Measurements from ENCODE around the gene NAB1. TPM values are rescaled to one million over a fixed set of nuclear protein-coding genes. Genes with fewer than 3 reads are reported as not detected.
A peak's percentile ranks its signal among the peaks of the same experiment; 100 is the strongest.

Gene NAB1
- total RNA-seq, 1 experiment from 2014 or later: 36.9 TPM

DNA sequence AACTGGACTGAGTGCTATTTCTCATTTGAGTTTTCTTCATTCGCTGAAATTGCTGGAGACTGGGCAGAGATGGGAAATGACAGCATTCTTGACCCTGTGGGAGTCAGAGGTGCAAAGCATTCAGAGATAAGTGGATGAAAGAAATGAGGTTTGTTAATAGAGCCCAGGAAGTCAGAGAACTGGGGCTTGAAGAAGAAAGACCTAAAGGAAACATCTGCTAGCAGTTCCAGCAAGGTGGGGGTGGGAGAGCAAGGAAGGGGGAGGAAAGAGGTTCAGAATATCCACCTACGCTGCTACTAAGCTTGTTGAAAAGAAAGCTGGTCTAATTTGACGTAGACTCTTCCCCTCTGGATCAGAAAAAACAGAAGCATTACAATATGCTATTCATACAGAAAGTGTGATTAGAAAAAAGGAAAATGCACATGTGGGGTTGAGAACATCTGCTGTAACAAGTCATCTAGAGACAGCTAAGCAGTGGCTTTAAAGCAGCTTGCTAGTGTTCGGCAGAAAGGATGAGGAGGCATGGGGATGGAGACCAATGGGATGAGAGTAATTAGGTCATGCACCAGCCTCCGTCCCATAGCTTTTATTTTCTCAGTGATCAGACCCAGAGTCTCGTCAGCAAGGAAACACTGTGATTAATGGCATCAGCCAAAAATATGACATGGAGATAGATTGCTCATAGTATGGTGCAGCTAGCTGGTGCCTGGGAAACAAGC lies 29.7 kb downstream of the NAB1 start:
- no peak overlapping the region for H2BK20ac ChIP-seq (ENCODE audit: low read depth, low read length, poor library complexity, severe bottlenecking)
- H2AFZ ChIP-seq (ENCODE audit: low read length): no peak overlapping the region
- no peaks in the 10 kb centered on the region for H3K79me1 ChIP-seq (ENCODE audit: insufficient read depth, low read depth, low read length, poor library complexity, severe bottlenecking)
- no peak overlapping the region for H3K9ac ChIP-seq (ENCODE audit: extremely low read depth, insufficient read length, low read length)
- H3K23ac ChIP-seq (ENCODE audit: insufficient read length, low read depth, low read length): no peak overlapping the region
- H2AK5ac ChIP-seq (ENCODE audit: insufficient read length, low read length): no peak overlapping the region
- DNase-seq: no peak
- no peaks in the 10 kb centered on the region for H3K27me3 Mint-ChIP-seq (ENCODE audit: low read depth)
- no peak overlapping the region for H3K56ac ChIP-seq (ENCODE audit: insufficient read length, low read depth, low read length)
- no peaks in the 10 kb centered on the region for H4K20me1 ChIP-seq (ENCODE audit: control insufficient read depth, insufficient read depth, insufficient read length)
- H3K9me3 Mint-ChIP-seq: no peaks in the 10 kb centered on the region
- H4K5ac ChIP-seq (ENCODE audit: insufficient read length, low read depth, low read length): no peak overlapping the region
- H2BK15ac ChIP-seq (ENCODE audit: low read depth, low read length): no peak overlapping the region
- TF ChIP-seq, protein P1, sequence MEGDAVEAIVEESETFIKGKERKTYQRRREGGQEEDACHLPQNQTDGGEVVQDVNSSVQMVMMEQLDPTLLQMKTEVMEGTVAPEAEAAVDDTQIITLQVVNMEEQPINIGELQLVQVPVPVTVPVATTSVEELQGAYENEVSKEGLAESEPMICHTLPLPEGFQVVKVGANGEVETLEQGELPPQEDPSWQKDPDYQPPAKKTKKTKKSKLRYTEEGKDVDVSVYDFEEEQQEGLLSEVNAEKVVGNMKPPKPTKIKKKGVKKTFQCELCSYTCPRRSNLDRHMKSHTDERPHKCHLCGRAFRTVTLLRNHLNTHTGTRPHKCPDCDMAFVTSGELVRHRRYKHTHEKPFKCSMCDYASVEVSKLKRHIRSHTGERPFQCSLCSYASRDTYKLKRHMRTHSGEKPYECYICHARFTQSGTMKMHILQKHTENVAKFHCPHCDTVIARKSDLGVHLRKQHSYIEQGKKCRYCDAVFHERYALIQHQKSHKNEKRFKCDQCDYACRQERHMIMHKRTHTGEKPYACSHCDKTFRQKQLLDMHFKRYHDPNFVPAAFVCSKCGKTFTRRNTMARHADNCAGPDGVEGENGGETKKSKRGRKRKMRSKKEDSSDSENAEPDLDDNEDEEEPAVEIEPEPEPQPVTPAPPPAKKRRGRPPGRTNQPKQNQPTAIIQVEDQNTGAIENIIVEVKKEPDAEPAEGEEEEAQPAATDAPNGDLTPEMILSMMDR (conservative IDR thresholded peaks at IDR 0.05): no peak
- no peak overlapping the region for H3K14ac ChIP-seq (ENCODE audit: insufficient read depth, low read length)
- no peak overlapping the region for H2BK120ac ChIP-seq (ENCODE audit: low read depth, low read length, poor library complexity, severe bottlenecking)
- H3K23me2 ChIP-seq (ENCODE audit: insufficient read length, low read depth, low read length, poor library complexity, severe bottlenecking): no peaks in the 10 kb centered on the region
- peaks cover 0 to 8% (median 5%) of the 10 kb centered on the region in 3 experiments; a peak in 3 of 7 replicates for H3K36me3 Mint-ChIP-seq (ENCODE audit: insufficient read depth in 1 of 3, low read depth in 3 of 3)
- no peak overlapping the region for H3K4ac ChIP-seq (ENCODE audit: low read depth, low read length)
- H4K8ac ChIP-seq (replicated peaks; ENCODE audit: insufficient read length, low read depth, low read length): no peak overlapping the region
- H3K4me3 Mint-ChIP-seq: peak overlapping the region in 1 of 2 experiments; percentile 38; a peak in 1 of 5 replicates
- peaks cover 45 to 46% of the 10 kb centered on the region in 2 experiments for H3K4me1 Mint-ChIP-seq
- peaks cover 13% of the 10 kb centered on the region; the same call in 1 of the 2 replicates for H3K4me1 ChIP-seq (ENCODE audit: insufficient read depth, low read length)
- no peak overlapping the region for H2BK12ac ChIP-seq (ENCODE audit: insufficient read length, low read depth, low read length)
- no peak overlapping the region for H3K18ac ChIP-seq (ENCODE audit: insufficient read length, low read depth, low read length)
- no peak overlapping the region for H4K91ac ChIP-seq (ENCODE audit: insufficient read length, low read depth, low read length)
- no peaks in the 10 kb centered on the region for H3K9me3 ChIP-seq (ENCODE audit: control insufficient read depth, low read depth, low read length)
- no peak overlapping the region for H3K27ac ChIP-seq (ENCODE audit: insufficient read length, low read depth, low read length)
- no peaks in the 10 kb centered on the region for H3K27me3 ChIP-seq (ENCODE audit: insufficient read depth, low read length)
- H3K4me2 ChIP-seq (ENCODE audit: insufficient read depth, insufficient read length, low read length): no peak overlapping the region
- H3K27ac Mint-ChIP-seq: peak overlapping the region in 2 of 3 experiments; percentile 82 to 83; a peak in 5 of 7 replicates
- no peak overlapping the region for H2BK5ac ChIP-seq (ENCODE audit: insufficient read length, low read length)
- no CpG with 5 or more reads among the region's 6 CpGs for WGBS (ENCODE audit: extremely low coverage, insufficient read length, low lambda C conversion rate)
- H3K79me2 ChIP-seq (ENCODE audit: insufficient read depth, low read length): no peaks in the 10 kb centered on the region
- no peak overlapping the region for H3T11ph ChIP-seq (ENCODE audit: low read length)
